Articular chondrocyte of knee joint (primary cell): Measurements from ENCODE around the gene PGBD2. TPM values are rescaled to one million over a fixed set of nuclear protein-coding genes. Genes with fewer than 3 reads are reported as not detected.

Source experiments
- small RNA-seq: library from RNA; depleted of rRNA; stranded (forward); fragments of <200 nt; gene quantifications from one replicate; pipeline ENCODE3, GENCODE V24; 2012
- total RNA-seq: library from RNA; depleted of rRNA; stranded (reverse); fragments of >200 nt; gene quantifications from 2 replicates; pipeline ENCODE4 v1.2.3, GENCODE V29; 2012

The PGBD2 gene
- total RNA-seq: 4.1 and 5.9 TPM in 2 replicates

GRCh38 chr1:248906009-248906752 lies at the start of gene PGBD2:
TSS of gene PGBD2 (plus strand) at chr1:248906235. CDS start at chr1:248913863, 7,628 bp downstream.

GRCh38 chr1:248858891-248859889 lies 46.8 kb upstream of the PGBD2 start, which contains the start of gene ZNF692:
TSS of gene ZNF692 (minus strand) at chr1:248859085. CDS start at chr1:248858309, 776 bp downstream.

Small RNA genes within 50 kb of the gene (small RNA-seq; reads per million reads assigned to genes)
- gene RNU6-1205P: not detected

Other genes with a start within 250 kb of the PGBD2 start
- not detected in 2 replicates for gene OR14I1, start 203.5 kb upstream of the PGBD2 start, total RNA-seq
- not detected in 2 replicates for gene LYPD8, start 150.5 kb upstream of the PGBD2 start, total RNA-seq
- 25.5 and 26.4 TPM in 2 replicates for gene SH3BP5L, start 80.3 kb upstream of the PGBD2 start, total RNA-seq
- 11.5 and 12.8 TPM in 2 replicates for gene ZNF672, start 68.0 kb upstream of the PGBD2 start, total RNA-seq
- 6.5 and 7.5 TPM in 2 replicates for gene ZNF692, start 47.1 kb upstream of the PGBD2 start, total RNA-seq